BJ (cell line): Measurements from ENCODE around the gene AKT3. TPM values are rescaled to one million over a fixed set of nuclear protein-coding genes. Genes with fewer than 3 reads are reported as not detected.

Source experiments
- CTCF ChIA-PET: fragments of 350-600 bp; formaldehyde crosslinking; extraction: SDS; loops from one replicate; lab custom pipeline; 2021; ENCODE audit warnings: antibody characterized with exemption, inconsistent platforms; lab: Yijun Ruan, JAX
- POLR2A ChIA-PET: fragments of 300-600 bp; sonication (Branson Sonifier 250); formaldehyde crosslinking; extraction: SDS; loops from one replicate; lab custom pipeline; 2021; ENCODE audit warnings: antibody characterized with exemption; lab: Charles Lee
- DNase-seq: peaks from one replicate; pipeline ENCODE4 v3.0.0-alpha.2; 2011; ENCODE audit warnings: low read depth
- H3K27me3 ChIP-seq: 2 replicates; pipeline ENCODE4 v1.6.0; 2011; ENCODE audit warnings: low read length; ENCODE audit not compliant: control insufficient read depth, insufficient read depth
- H3K36me3 ChIP-seq: 2 replicates; pipeline ENCODE4 v1.5.1; 2011; ENCODE audit warnings: low read length; ENCODE audit not compliant: control insufficient read depth, insufficient read depth
- H3K4me3 ChIP-seq: 2 replicates; pipeline ENCODE4 v1.5.1; 2011; ENCODE audit warnings: low read depth, mild to moderate bottlenecking, control low read depth, low read length
- CTCF ChIP-seq: IDR thresholded peaks from 2 replicates; pipeline ENCODE4 v1.5.1; 2011; ENCODE audit warnings: low read depth, mild to moderate bottlenecking, control low read depth, inconsistent platforms, low read length, moderate library complexity; ENCODE audit not compliant: insufficient read depth
- polyA plus RNA-seq: library from polyadenylated mRNA; depleted of rRNA; stranded (reverse); fragments of >200 nt; gene quantifications from 2 replicates; pipeline ENCODE4 v1.2.3, GENCODE V29; 2011

The AKT3 gene
- polyA plus RNA-seq, 1 experiment: 23.8 TPM

GRCh38 chr1:243501002-243501401 is 349.0 kb downstream of the AKT3 start:
- ChIA-PET POLR2A (interaction anchor here (0.5 kb wide), 1 partner anchor 349 kb away, joined by 14 read pairs; the partner anchor contains the start of gene AKT3), CTCF (no interaction called here)
- DNase-seq: no peak
- Histone ChIP-seq H3K36me3 (peaks cover 1% of the 10 kb centered on the region), H3K27me3 (no peaks in the 10 kb centered on the region), H3K4me3 (no peak overlapping the region)
- TF ChIP-seq CTCF: no peak

- peaks cover 1% of the 10 kb centered on the region for H3K36me3 ChIP-seq
Measured at GRCh38 chr1:243500512-243500911, 349.5 kb downstream of the AKT3 start.

GRCh38 chr1:243499711-243500110 is 350.3 kb downstream of the AKT3 start:
- ChIA-PET POLR2A (no interaction called here), CTCF (no interaction called here)
- DNase-seq: no peak
- TF ChIP-seq CTCF: no peak
- peaks cover 1% of the 10 kb centered on the region for H3K36me3 ChIP-seq
- H3K27me3 ChIP-seq: no peaks in the 10 kb centered on the region
- H3K4me3 ChIP-seq: no peak overlapping the region

More at GRCh38 chr1:243500512-243500911, 349.5 kb downstream of the AKT3 start:
- H3K4me3 ChIP-seq: no peak overlapping the region
- TF ChIP-seq CTCF: no peak
- DNase-seq: no peak
- POLR2A ChIA-PET: no interaction called here
- CTCF ChIA-PET: no interaction called here
- no peaks in the 10 kb centered on the region for H3K27me3 ChIP-seq

GRCh38 chr1:243499248-243499647 is 350.8 kb downstream of the AKT3 start:
- TF ChIP-seq CTCF: no peak
- CTCF ChIA-PET: no interaction called here
- Histone ChIP-seq H3K4me3 (no peak overlapping the region), H3K36me3 (peaks cover 1% of the 10 kb centered on the region), H3K27me3 (no peaks in the 10 kb centered on the region)
- POLR2A ChIA-PET: no interaction called here
- no peak for DNase-seq

- POLR2A ChIA-PET: no interaction called here
- Histone ChIP-seq H3K27me3 (no peaks in the 10 kb centered on the region), H3K36me3 (peaks cover 1% of the 10 kb centered on the region), H3K4me3 (no peak overlapping the region)
- CTCF ChIA-PET: no interaction called here
- DNase-seq: no peak
- no peak for TF ChIP-seq CTCF
Measured at GRCh38 chr1:243497939-243498681, 351.9 kb downstream of the AKT3 start.
